Measurements from ENCODE around the gene CEP126. TPM values are rescaled to one million over a fixed set of nuclear protein-coding genes. Genes with fewer than 3 reads are reported as not detected.

Gene CEP126
- total RNA-seq, 1 donor from 2014 or later = 0.53 TPM

Other genes with a start within 250 kb of the CEP126 start
- gene ANGPTL5, start 1.5 kb downstream of the CEP126 start, total RNA-seq = not detected in 2 replicates
- gene CFAP300, start 132.4 kb downstream of the CEP126 start, total RNA-seq = 4.7 and 8.7 TPM in 2 replicates
- 151 and 152 TPM in 2 replicates for gene YAP1, start 195.4 kb downstream of the CEP126 start, total RNA-seq